Heart left ventricle (tissue), 13 donors: Measurements from ENCODE around the gene EML6.

Source experiments
- POLR2A ChIP-seq, 2 donors: fragments of 450-650 bp; IDR thresholded peaks; one replicate each; pipeline ENCODE4 v1.6.1; 2017; ENCODE audit warnings: antibody characterized with exemption in 2 of 2, mild to moderate bottlenecking in 2 of 2, moderate library complexity in 2 of 2
- TF ChIP-seq, protein P1 (sequence below), 12 donors: fragments of 200-600 bp; sonication (generic) in 4 of 12; IDR thresholded peaks; one replicate each; pipeline versions ENCODE4 v1.5.0 to v1.8.0; 2018 to 2022; ENCODE audit warnings: antibody characterized with exemption in 12 of 12, mild to moderate bottlenecking in 5 of 12
- donor health status: ischemic (EF 13 %, LVEDD 7.1; RV severe dilation, severe dysfunction).
- donor health status: DM: no; HTN: yes; CAD: no.
- donor health status: DM: no; HTN: no; CAD: no.
- donor health status: ischemic (EF 25% LVEDD 6.9; RV normal size, moderate dysfunction).
- donor health status: ischemic (EF 25% LVEDD 5.7; RV mildly dilated, moderate dysfunction).
- donor health status: ischemic (EF 35%, LVEDD 5.7; RV mildly dilated, moderate dysfunction).
- donor health status: nonischemic (EF 11% LVEDD 7.7; RV severe dilation, severe dysfunction).
- donor health status: DM: yes; HTN: yes; CAD: no.
- donor health status: PGD.
- donor health status: ischemic (EF 29% LVEDD 5.4; RV normal size, mild dysfunction).
- donor health status: nonischemic (EF 23%, LVEDD 6.1; RV moderate dilation, normal function).

DNA sequence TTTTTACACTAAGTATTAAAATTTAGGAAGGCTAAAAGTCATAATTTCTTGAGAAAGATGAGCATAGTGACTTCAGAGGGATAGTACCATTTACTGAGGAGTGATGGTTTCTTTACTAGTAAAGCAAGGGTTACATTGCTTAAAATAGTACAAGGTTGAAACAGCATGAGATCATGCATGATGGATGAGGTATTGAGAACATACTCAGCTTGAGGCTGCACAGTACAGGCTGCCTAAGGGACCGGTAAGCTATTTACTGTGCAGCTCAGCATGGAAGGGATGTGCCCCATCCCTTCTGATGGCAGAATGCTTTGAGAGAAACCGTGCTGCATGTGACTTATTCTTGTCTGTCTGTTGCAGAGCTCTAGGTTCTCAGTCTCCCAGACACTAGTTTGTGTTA is 122.1 kb downstream of the EML6 start:
- TF ChIP-seq, protein P1, sequence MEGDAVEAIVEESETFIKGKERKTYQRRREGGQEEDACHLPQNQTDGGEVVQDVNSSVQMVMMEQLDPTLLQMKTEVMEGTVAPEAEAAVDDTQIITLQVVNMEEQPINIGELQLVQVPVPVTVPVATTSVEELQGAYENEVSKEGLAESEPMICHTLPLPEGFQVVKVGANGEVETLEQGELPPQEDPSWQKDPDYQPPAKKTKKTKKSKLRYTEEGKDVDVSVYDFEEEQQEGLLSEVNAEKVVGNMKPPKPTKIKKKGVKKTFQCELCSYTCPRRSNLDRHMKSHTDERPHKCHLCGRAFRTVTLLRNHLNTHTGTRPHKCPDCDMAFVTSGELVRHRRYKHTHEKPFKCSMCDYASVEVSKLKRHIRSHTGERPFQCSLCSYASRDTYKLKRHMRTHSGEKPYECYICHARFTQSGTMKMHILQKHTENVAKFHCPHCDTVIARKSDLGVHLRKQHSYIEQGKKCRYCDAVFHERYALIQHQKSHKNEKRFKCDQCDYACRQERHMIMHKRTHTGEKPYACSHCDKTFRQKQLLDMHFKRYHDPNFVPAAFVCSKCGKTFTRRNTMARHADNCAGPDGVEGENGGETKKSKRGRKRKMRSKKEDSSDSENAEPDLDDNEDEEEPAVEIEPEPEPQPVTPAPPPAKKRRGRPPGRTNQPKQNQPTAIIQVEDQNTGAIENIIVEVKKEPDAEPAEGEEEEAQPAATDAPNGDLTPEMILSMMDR (IDR thresholded peaks at IDR 0.05): no peak
- TF ChIP-seq POLR2A (IDR thresholded peaks at IDR 0.05): no peak
